ENCODE results near the gene GGA1.
"Not testable (repeated sequence)": the region's sequence is repeated elsewhere in the genome, so short reads cannot be mapped to it uniquely, and the experiment has no call there.

The GGA1 gene

GRCh38 chr22:37571258-37571991 is 37.2 kb upstream of the GGA1 start:
- DNase-seq (ENCODE audit: low spot score): no peak

- no peak for DNase-seq (ENCODE audit: low spot score)
Measured at GRCh38 chr22:37571992-37572373, 36.7 kb upstream of the GGA1 start.

GRCh38 chr22:37575490-37576003 is 33.1 kb upstream of the GGA1 start:
- DNase-seq (ENCODE audit: low spot score): no peak

GRCh38 chr22:37578002-37578401 is 30.6 kb upstream of the GGA1 start:
- no peak for DNase-seq (ENCODE audit: low spot score)

GRCh38 chr22:37581504-37581903 is 27.1 kb upstream of the GGA1 start:
- DNase-seq (ENCODE audit: low spot score): no peak

GRCh38 chr22:37582526-37582925 is 26.1 kb upstream of the GGA1 start:
- no peak for DNase-seq (ENCODE audit: low spot score)

- DNase-seq (ENCODE audit: low spot score): no peak
Measured at GRCh38 chr22:37588546-37589215, 20.0 kb upstream of the GGA1 start.

- DNase-seq (ENCODE audit: low spot score): no peak
Measured at GRCh38 chr22:37589636-37590035, 19.0 kb upstream of the GGA1 start.

- not testable (repeated sequence) for DNase-seq (ENCODE audit: low spot score)
Measured at GRCh38 chr22:37591081-37591480, 17.6 kb upstream of the GGA1 start.

GRCh38 chr22:37591823-37592404 is 16.7 kb upstream of the GGA1 start:
- DNase-seq (ENCODE audit: low spot score): no peak

- no peak for DNase-seq (ENCODE audit: low spot score)
Measured at GRCh38 chr22:37594237-37594636, 14.4 kb upstream of the GGA1 start.

GRCh38 chr22:37599153-37599552 is 9.5 kb upstream of the GGA1 start:
- DNase-seq (ENCODE audit: low spot score): no peak

- no peak for DNase-seq (ENCODE audit: low spot score)
Measured at GRCh38 chr22:37601203-37601539, 7.5 kb upstream of the GGA1 start.

- DNase-seq (ENCODE audit: low spot score): no peak
Measured at GRCh38 chr22:37601540-37602442, 6.8 kb upstream of the GGA1 start.

GRCh38 chr22:37602546-37603277 is 5.9 kb upstream of the GGA1 start:
- not testable (repeated sequence) for DNase-seq (ENCODE audit: low spot score)

- DNase-seq (ENCODE audit: low spot score): no peak
Measured at GRCh38 chr22:37604074-37604473, 4.6 kb upstream of the GGA1 start.

- DNase-seq (ENCODE audit: low spot score): no peak
Measured at GRCh38 chr22:37604875-37605274, 3.8 kb upstream of the GGA1 start.

GRCh38 chr22:37607010-37607934 is 1.4 kb upstream of the GGA1 start:
- DNase-seq (ENCODE audit: low spot score): peak; percentile 93

- no peak for DNase-seq (ENCODE audit: low spot score)
Measured at GRCh38 chr22:37607935-37608476, 628 bp upstream of the GGA1 start.
